Gastrocnemius medialis (tissue), 4 donors: ENCODE results near the gene SUSD4. TPM values are rescaled to one million over a fixed set of nuclear protein-coding genes. Genes with fewer than 3 reads are reported as not detected.

Source experiments
- ATAC-seq, 2 donors: fragments of 150-250 bp; one replicate each; pipeline ENCODE4 v1.9.1; 2016
- DNase-seq, 2 donors: peaks; one replicate each; pipeline ENCODE4 v3.0.0-alpha.2; 2019
- H3K27ac ChIP-seq, 4 donors: fragments of 200-600 bp; sonication (generic); 1 replicate in 1 of 4; 2 replicates in 3 of 4; pipeline ENCODE4 v1.5.1; 2016 to 2018; ENCODE audit warnings: mild to moderate bottlenecking in 2 of 4, moderate library complexity in 1 of 4
- H3K27me3 ChIP-seq, 3 donors: fragments of 200-600 bp; sonication (generic) in 2 of 3; 1 replicate in 1 of 3; 2 replicates in 2 of 3; pipeline versions ENCODE4 v1.5.1 to v1.6.0; 2016 to 2019; ENCODE audit warnings: mild to moderate bottlenecking in 1 of 3, moderate library complexity in 1 of 3
- H3K36me3 ChIP-seq, 2 donors: fragments of 200-600 bp; sonication (generic) in 1 of 2; one replicate each; pipeline ENCODE4 v1.5.1; 2017 to 2018
- H3K4me1 ChIP-seq, 2 donors: fragments of 200-600 bp; sonication (generic) in 1 of 2; one replicate each; pipeline ENCODE4 v1.5.1; 2016 to 2017; ENCODE audit warnings: mild to moderate bottlenecking in 2 of 2
- H3K4me3 ChIP-seq, 4 donors: fragments of 200-600 bp; sonication (generic) in 3 of 4; 1 replicate in 1 of 4; 2 replicates in 3 of 4; pipeline ENCODE4 v1.5.1; 2016 to 2019; ENCODE audit warnings: mild to moderate bottlenecking in 2 of 4
- H3K9me3 ChIP-seq, 3 donors: fragments of 200-600 bp; sonication (generic) in 2 of 3; 1 replicate in 1 of 3; 2 replicates in 2 of 3; pipeline ENCODE4 v1.5.1; 2016 to 2019
- CTCF ChIP-seq, 5 experiments: fragments of 450-650 bp in 3 of 5; fragments of 200-600 bp in 2 of 5; sonication (generic) in 2 of 5; IDR thresholded peaks in 4 of 5; conservative IDR thresholded peaks in 1 of 5; 1 replicate in 4 of 5; 2 replicates in 1 of 5; pipeline ENCODE4 v1.5.1; 2016 to 2019; ENCODE audit warnings: antibody characterized with exemption in 5 of 5, mild to moderate bottlenecking in 3 of 5, moderate library complexity in 3 of 5
- POLR2A ChIP-seq, 2 donors: fragments of 450-650 bp; IDR thresholded peaks; one replicate each; pipeline ENCODE4 v1.6.1; 2017; ENCODE audit warnings: antibody characterized with exemption in 2 of 2, mild to moderate bottlenecking in 2 of 2, moderate library complexity in 2 of 2
- in situ Hi-C, 4 donors: fragments of 200-750 bp; cut with MboI; loops; one replicate each; pipeline versions ENCODE4 v1.15.0 to v1.8.0; 2017; ENCODE audit warnings: low sequenced_read_pairs in 4 of 4
- intact Hi-C: fragments of 100-400 bp; cut with DNase I; formaldehyde crosslinking; loops from one replicate; pipeline ENCODE4 v1.15.1; 2023; ENCODE audit warnings: low total_unique reads
- total RNA-seq, 4 donors: library from RNA; depleted of rRNA; stranded (reverse); fragments of >200 nt; gene quantifications; one replicate each; pipeline versions ENCODE4 v1.1.0 to v1.2.3, GENCODE V29; 2016

SUSD4 gene
- total RNA-seq, 4 donors from 2014 or later: 1.2 to 4.0 (median 3.3) TPM; not detected in 1

- Histone ChIP-seq H3K4me1 (no peaks in the 10 kb centered on the region), H3K4me3 (no peak overlapping the region), H3K36me3 (no peaks in the 10 kb centered on the region), H3K9me3 (no peaks in the 10 kb centered on the region), H3K27me3 (no peaks in the 10 kb centered on the region), H3K27ac (no peak overlapping the region)
- in situ Hi-C loops: no loop called here
- intact Hi-C loops: no loop called here
- no peak for TF ChIP-seq CTCF (IDR thresholded peaks at IDR 0.05 in 4 of 5, conservative IDR thresholded peaks at IDR 0.05 in 1 of 5)
- TF ChIP-seq POLR2A (IDR thresholded peaks at IDR 0.05): no peak
- DNase-seq (no peak), ATAC-seq (no peak)
Measured at GRCh38 chr1:223410036-223410435, 46.1 kb upstream of the SUSD4 start.

GRCh38 chr1:223405507-223405906 lies 41.5 kb upstream of the SUSD4 start:
- Histone ChIP-seq H3K4me1 (no peaks in the 10 kb centered on the region), H3K9me3 (no peaks in the 10 kb centered on the region), H3K4me3 (no peak overlapping the region), H3K27ac (no peak overlapping the region), H3K27me3 (no peaks in the 10 kb centered on the region), H3K36me3 (no peaks in the 10 kb centered on the region)
- in situ Hi-C loops: no loop called here
- DNase-seq (no peak), ATAC-seq (no peak)
- intact Hi-C loops: no loop called here
- no peak for TF ChIP-seq POLR2A (IDR thresholded peaks at IDR 0.05)
- no peak for TF ChIP-seq CTCF (IDR thresholded peaks at IDR 0.05 in 4 of 5, conservative IDR thresholded peaks at IDR 0.05 in 1 of 5)

GRCh38 chr1:223403184-223403815 lies 39.3 kb upstream of the SUSD4 start:
- Histone ChIP-seq H3K36me3 (no peaks in the 10 kb centered on the region), H3K4me1 (no peaks in the 10 kb centered on the region), H3K4me3 (no peak overlapping the region), H3K9me3 (no peaks in the 10 kb centered on the region), H3K27ac (no peak overlapping the region), H3K27me3 (no peaks in the 10 kb centered on the region)
- TF ChIP-seq CTCF (IDR thresholded peaks at IDR 0.05 in 4 of 5, conservative IDR thresholded peaks at IDR 0.05 in 1 of 5) (no peak), POLR2A (IDR thresholded peaks at IDR 0.05) (no peak)
- no peak for ATAC-seq
- no peak for DNase-seq
- in situ Hi-C loops: no loop called here
- intact Hi-C loops: no loop called here

- intact Hi-C loops: no loop called here
- in situ Hi-C loops: no loop called here
- H3K36me3 ChIP-seq: no peaks in the 10 kb centered on the region
- no peak for ATAC-seq
- no peaks in the 10 kb centered on the region for H3K9me3 ChIP-seq
- no peak overlapping the region for H3K4me3 ChIP-seq
- H3K4me1 ChIP-seq: no peaks in the 10 kb centered on the region
- no peak overlapping the region for H3K27ac ChIP-seq
- no peak for DNase-seq
- H3K27me3 ChIP-seq: no peaks in the 10 kb centered on the region
- TF ChIP-seq POLR2A (IDR thresholded peaks at IDR 0.05) (no peak), CTCF (IDR thresholded peaks at IDR 0.05 in 4 of 5, conservative IDR thresholded peaks at IDR 0.05 in 1 of 5) (no peak)
Measured at GRCh38 chr1:223402790-223403142, 38.8 kb upstream of the SUSD4 start.
